GM10266 (cell line): Measurements from ENCODE around the gene KCNQ1.

Experiments
- DNase-seq: peaks from one replicate; pipeline ENCODE4 v3.0.0; 2012; ENCODE audit errors: extremely low spot score
- TF ChIP-seq, protein P1 (sequence below): IDR thresholded peaks from 2 replicates; pipeline ENCODE4 v1.5.1; 2012; ENCODE audit warnings: mild to moderate bottlenecking, low read depth; ENCODE audit not compliant: control insufficient read depth, insufficient read depth; ENCODE audit errors: missing control alignments

KCNQ1 gene

DNA sequence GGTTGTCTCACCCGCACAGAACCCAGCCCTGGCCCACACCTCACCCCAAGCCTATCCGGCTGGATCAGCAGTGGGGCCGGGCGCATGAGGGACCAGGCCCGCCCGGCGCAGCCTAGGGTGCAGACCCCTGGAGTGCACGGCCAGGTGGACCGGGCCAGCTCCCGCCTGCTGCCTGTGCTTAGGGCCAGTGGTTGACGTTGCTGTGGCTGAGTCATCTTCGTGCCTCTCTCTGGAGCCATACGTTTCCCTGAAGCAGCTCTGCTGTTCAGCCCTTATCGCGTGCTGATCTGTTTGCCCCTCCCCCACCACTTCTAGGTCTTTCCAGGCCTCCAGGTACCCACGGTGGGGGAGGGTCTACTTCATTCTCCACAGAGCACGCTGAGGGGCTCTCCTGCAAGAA, 401.2 kb downstream of the KCNQ1 start:
- DNase-seq: no peak
- TF ChIP-seq, protein P1, sequence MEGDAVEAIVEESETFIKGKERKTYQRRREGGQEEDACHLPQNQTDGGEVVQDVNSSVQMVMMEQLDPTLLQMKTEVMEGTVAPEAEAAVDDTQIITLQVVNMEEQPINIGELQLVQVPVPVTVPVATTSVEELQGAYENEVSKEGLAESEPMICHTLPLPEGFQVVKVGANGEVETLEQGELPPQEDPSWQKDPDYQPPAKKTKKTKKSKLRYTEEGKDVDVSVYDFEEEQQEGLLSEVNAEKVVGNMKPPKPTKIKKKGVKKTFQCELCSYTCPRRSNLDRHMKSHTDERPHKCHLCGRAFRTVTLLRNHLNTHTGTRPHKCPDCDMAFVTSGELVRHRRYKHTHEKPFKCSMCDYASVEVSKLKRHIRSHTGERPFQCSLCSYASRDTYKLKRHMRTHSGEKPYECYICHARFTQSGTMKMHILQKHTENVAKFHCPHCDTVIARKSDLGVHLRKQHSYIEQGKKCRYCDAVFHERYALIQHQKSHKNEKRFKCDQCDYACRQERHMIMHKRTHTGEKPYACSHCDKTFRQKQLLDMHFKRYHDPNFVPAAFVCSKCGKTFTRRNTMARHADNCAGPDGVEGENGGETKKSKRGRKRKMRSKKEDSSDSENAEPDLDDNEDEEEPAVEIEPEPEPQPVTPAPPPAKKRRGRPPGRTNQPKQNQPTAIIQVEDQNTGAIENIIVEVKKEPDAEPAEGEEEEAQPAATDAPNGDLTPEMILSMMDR: no peak

DNA sequence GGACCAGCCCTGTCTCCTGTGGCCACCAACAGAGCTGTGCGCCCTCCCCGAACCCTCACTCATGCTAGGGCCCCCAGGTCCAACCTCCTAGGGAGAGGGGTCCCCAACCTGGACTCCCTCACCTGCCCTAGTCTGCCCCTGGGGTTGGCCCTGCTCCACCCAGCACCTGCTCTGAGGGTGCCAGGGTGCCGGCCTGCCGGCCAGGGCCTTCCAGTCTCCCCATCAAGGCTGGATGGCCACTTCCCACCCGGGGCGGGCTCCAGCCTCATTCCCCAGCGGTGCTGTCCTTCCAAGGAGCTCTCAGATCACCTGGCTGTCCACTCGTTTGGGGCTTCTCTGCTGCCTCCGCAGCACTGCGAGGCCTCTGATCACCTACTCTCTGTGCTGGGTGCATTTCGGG, 401.7 kb downstream of the KCNQ1 start:
- no peak for DNase-seq
- TF ChIP-seq, protein P1: no peak

DNA sequence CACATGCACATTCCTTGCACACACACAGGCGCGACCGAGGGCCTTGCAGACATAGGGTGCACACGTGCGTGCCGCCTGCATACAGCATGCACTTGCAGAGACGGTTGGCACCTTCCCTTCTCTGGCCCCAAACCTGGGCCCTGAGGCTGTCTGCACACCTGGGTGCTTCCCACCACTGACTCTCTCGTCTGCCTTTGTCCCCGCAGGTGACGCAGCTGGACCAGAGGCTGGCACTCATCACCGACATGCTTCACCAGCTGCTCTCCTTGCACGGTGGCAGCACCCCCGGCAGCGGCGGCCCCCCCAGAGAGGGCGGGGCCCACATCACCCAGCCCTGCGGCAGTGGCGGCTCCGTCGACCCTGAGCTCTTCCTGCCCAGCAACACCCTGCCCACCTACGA, 402.8 kb downstream of the KCNQ1 start:
- TF ChIP-seq, protein P1: no peak
- no peak for DNase-seq

DNA sequence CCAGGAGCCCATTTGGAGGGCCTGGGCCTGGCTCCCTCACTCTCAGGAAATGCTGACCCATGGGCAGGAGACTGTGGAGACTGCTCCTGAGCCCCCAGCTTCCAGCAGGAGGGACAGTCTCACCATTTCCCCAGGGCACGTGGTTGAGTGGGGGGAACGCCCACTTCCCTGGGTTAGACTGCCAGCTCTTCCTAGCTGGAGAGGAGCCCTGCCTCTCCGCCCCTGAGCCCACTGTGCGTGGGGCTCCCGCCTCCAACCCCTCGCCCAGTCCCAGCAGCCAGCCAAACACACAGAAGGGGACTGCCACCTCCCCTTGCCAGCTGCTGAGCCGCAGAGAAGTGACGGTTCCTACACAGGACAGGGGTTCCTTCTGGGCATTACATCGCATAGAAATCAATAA, 403.7 kb downstream of the KCNQ1 start:
- TF ChIP-seq, protein P1: no peak
- DNase-seq: no peak

DNA sequence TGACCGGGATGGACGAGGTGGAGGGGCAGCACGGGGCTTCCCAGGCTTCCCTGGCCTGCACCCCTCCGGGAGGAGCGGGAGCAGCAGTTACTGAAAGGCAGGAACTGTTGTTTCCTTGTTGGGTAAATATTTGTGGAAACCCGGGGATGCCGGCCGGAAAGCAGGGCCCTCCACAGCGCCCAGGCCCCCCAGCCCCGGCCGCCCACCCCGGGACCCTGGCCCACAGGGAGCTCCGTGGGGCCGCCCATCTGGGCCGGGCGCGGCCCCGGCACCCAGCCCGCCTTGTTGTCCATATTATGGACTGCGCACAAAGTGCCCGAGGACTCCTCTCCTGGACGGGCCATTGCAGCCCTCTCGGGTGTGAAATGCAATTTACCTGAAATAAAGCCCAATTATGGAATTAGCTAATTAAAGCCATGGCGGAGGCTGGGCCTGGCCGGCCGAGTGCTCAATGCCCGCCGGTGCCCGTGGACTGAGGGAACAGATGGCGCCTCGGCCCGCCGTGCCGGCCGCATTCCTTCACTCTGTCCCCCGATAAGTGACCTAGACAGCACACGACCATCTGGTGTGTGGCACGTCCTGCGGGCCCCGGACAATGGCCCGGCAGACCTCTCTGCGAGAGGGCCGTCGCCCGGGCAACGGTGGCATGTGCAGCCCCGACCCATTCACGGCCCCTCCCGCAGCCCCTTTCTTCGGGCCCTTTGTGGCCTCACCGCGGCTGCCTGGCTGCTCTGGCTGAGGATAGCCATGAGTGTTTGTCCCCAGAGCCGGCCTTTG, 405.4 kb downstream of the KCNQ1 start:
- DNase-seq: no peak
- TF ChIP-seq, protein P1: no peak

DNA sequence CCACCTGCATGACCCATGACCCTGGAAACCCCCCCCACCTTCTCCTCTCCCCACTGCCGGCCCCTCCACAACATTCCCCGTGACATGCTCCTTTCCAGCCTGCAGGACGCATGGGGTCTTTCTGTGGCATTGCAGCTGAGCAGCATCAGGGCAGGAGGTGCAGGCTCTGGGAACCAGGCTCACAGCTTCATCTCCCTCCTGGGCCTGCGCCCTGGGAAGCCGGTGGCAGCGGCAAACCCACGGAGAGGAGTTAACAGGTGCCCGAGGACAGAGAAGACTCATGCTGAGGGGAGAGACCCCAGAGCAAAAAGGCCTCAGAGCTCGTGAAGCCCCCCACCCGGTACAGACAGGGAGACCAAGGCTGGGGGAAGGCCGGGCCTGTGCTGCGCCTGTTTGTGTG, 408.6 kb downstream of the KCNQ1 start:
- DNase-seq: no peak
- TF ChIP-seq, protein P1: no peak

DNA sequence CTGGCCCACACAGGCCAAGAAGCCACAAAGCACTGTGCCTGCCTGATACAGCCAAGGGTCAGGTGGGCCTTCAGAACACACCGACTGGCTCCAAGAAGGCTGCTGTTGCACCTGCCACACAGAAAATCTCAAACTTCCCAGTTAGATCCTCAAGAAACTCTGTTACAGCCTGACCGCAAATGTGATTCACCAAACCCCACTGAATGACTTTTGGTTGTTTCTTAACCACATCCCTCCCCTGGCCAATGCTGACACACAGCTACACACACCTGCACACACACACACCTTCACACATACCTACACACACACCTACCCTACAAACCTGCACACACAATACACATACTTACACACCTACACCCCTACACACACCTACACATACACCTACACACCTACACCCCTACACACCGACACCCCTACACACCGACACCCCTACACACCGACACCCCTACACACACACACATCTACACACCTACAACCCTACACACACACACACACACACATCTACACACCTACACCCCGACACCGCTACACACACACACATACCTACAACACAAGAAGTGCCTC, 409.3 kb downstream of the KCNQ1 start:
- TF ChIP-seq, protein P1: no peak
- no peak for DNase-seq
